ENCODE data around the gene NUB1.

DNA sequence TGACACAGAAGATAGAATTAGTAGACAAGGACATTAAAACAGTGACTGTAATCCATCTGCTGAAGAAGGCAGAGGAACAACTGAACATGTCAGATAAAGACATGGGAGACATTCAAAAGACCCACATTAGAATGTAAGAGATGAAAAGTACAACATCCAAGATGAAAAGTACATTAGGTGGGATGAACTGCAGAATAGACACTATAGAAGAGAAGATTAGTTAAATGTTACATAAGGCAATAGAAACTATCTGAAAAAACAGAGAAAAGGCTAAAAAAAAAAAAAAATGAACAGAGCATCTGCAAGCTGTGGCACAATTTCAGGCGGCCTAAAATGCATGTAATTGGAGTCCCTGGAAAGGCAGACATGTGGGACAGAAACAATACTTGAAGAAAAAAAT is 21.6 kb downstream of the NUB1 start:
- TF ChIP-seq, protein P1, sequence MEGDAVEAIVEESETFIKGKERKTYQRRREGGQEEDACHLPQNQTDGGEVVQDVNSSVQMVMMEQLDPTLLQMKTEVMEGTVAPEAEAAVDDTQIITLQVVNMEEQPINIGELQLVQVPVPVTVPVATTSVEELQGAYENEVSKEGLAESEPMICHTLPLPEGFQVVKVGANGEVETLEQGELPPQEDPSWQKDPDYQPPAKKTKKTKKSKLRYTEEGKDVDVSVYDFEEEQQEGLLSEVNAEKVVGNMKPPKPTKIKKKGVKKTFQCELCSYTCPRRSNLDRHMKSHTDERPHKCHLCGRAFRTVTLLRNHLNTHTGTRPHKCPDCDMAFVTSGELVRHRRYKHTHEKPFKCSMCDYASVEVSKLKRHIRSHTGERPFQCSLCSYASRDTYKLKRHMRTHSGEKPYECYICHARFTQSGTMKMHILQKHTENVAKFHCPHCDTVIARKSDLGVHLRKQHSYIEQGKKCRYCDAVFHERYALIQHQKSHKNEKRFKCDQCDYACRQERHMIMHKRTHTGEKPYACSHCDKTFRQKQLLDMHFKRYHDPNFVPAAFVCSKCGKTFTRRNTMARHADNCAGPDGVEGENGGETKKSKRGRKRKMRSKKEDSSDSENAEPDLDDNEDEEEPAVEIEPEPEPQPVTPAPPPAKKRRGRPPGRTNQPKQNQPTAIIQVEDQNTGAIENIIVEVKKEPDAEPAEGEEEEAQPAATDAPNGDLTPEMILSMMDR (IDR thresholded peaks at IDR 0.05; ENCODE audit: insufficient read depth, low read depth, low read length): no peak
- TF ChIP-seq EZH2 (IDR thresholded peaks at IDR 0.05; ENCODE audit: insufficient read depth, low read length): no peak

Measured in astrocyte (in vitro differentiated cells and primary cell).